K562 (cell line): ENCODE results near the gene KLHL8. TPM values are rescaled to one million over a fixed set of nuclear protein-coding genes. Genes with fewer than 3 reads are reported as not detected.

Source experiments
- ATAC-seq: fragments of 200-7000 bp; cut with Tn5 transposase; 3 replicates; pipeline ENCODE4 v1.9.1; 2020; ENCODE audit warnings: moderate library complexity
- BruUV-seq: library from RNA; stranded (reverse); fragments of 400-500 nt; replicated peaks from 2 replicates; lab custom pipeline; 2021; lab: Mats Ljungman, UMichigan
- CTCF ChIA-PET: fragments of 300-600 bp; formaldehyde crosslinking; extraction: SDS; loops from one replicate; lab custom pipeline; 2021; ENCODE audit warnings: low intra/inter-chr PET ratio; lab: Yijun Ruan, JAX
- POLR2A ChIA-PET: fragments of 300-600, 350-650 bp; sonication (Branson Sonifier 250); formaldehyde crosslinking; extraction: SDS; loops from one replicate; lab custom pipeline; 2021; ENCODE audit warnings: antibody characterized with exemption, inconsistent platforms; lab: Yijun Ruan, JAX
- DNase-seq, 4 experiments: peaks; one replicate each; pipeline versions ENCODE4 v3.0.0 to v3.0.0-alpha.2; 2011 to 2018; ENCODE audit warnings: low spot score in 3 of 4, mixed read lengths in 3 of 4; ENCODE audit errors: extremely low read depth in 1 of 4
- FAIRE-seq: peaks from 2 replicates; lab custom pipeline; 2011; peaks lifted over from hg19 to GRCh38; lab: Jason Lieb, UNC
- H2AFZ ChIP-seq: 2 replicates; pipeline ENCODE4 v1.6.0; 2011; ENCODE audit warnings: low read depth, low read length, control low read depth, inconsistent platforms
- H3K27ac ChIP-seq: fragments of 200-600 bp; 3 replicates; pipeline ENCODE4 v1.8.0; 2011; ENCODE audit warnings: low read depth, mild to moderate bottlenecking, control low read depth, inconsistent platforms, low read length, moderate library complexity, mixed read lengths; ENCODE audit errors: extremely low read depth
- H3K27me3 ChIP-seq, 2 experiments: fragments of 300-600 bp in 1 of 2; 2 replicates in 1 of 2; 3 replicates in 1 of 2; pipeline versions ENCODE4 v1.6.0 to v1.8.0; 2011; ENCODE audit warnings: inconsistent platforms in 2 of 2, low read length in 2 of 2, mild to moderate bottlenecking in 1 of 2, mixed read lengths in 1 of 2, moderate library complexity in 1 of 2; ENCODE audit not compliant: control insufficient read depth in 2 of 2, insufficient read depth in 2 of 2
- H3K36me3 ChIP-seq: fragments of 300-600 bp; 3 replicates; pipeline ENCODE4 v1.8.0; 2011; ENCODE audit warnings: mild to moderate bottlenecking, low read length, inconsistent platforms; ENCODE audit not compliant: control insufficient read depth, insufficient read depth
- H3K4me1 ChIP-seq, 2 experiments: fragments of 200-600 bp in 1 of 2; replicated peaks in 1 of 2; 2 replicates in 1 of 2; 3 replicates in 1 of 2; pipeline versions ENCODE4 v1.5.1 to v1.8.0; 2011; ENCODE audit warnings: inconsistent platforms in 2 of 2, low read length in 2 of 2, mild to moderate bottlenecking in 1 of 2, mixed read lengths in 1 of 2, moderate library complexity in 1 of 2; ENCODE audit not compliant: control insufficient read depth in 2 of 2, insufficient read depth in 2 of 2
- H3K4me2 ChIP-seq: 2 replicates; pipeline ENCODE4 v1.6.1; 2011; ENCODE audit warnings: low read length, control low read depth, inconsistent platforms, mixed read lengths; ENCODE audit not compliant: insufficient read depth
- H3K4me3 ChIP-seq: fragments of 200-600 bp; sonication (generic), shearing (Covaris generic); 2 replicates; pipeline ENCODE4 v1.5.1; 2016; ENCODE audit warnings: control low read depth, inconsistent platforms
- H3K79me2 ChIP-seq: fragments of 200-600 bp; 3 replicates; pipeline ENCODE4 v1.8.0; 2011; ENCODE audit warnings: low read length, inconsistent platforms; ENCODE audit not compliant: control insufficient read depth, insufficient read depth
- H3K9ac ChIP-seq, 2 experiments: 2 replicates each; pipeline versions ENCODE4 v1.6.0 to v1.6.1; 2011; ENCODE audit warnings: low read depth in 2 of 2, low read length in 2 of 2, control low read depth in 1 of 2, inconsistent platforms in 1 of 2, mild to moderate bottlenecking in 1 of 2, mixed read lengths in 1 of 2; ENCODE audit not compliant: insufficient read depth in 1 of 2
- H3K9me1 ChIP-seq: one replicate; pipeline ENCODE4 v1.6.0; 2011; ENCODE audit warnings: inconsistent platforms, mild to moderate bottlenecking, low read length, moderate library complexity; ENCODE audit not compliant: control insufficient read depth, insufficient read depth
- H3K9me3 ChIP-seq: replicated peaks from 2 replicates; pipeline ENCODE4 v1.5.1; 2011; ENCODE audit warnings: low read depth, low read length, inconsistent platforms; ENCODE audit not compliant: control insufficient read depth, insufficient read depth
- H4K20me1 ChIP-seq: replicated peaks from 2 replicates; pipeline ENCODE4 v1.6.1; 2011; ENCODE audit warnings: low read length, inconsistent platforms, mixed read lengths; ENCODE audit not compliant: control insufficient read depth, insufficient read depth
- CTBP1 ChIP-seq: fragments of 450-650 bp; IDR thresholded peaks from 2 replicates; pipeline ENCODE4 v1.6.1; 2016; ENCODE audit warnings: borderline replicate concordance
- FOS ChIP-seq: IDR thresholded peaks from 3 replicates; pipeline ENCODE4 v1.6.1; 2011; ENCODE audit not compliant: insufficient read length; ENCODE audit errors: extremely low read depth
- FOXP4 ChIP-seq: sonication (generic); formaldehyde crosslinking; IDR thresholded peaks from 2 replicates; pipeline ENCODE4 v1.8.0; 2022; ENCODE audit warnings: mild to moderate bottlenecking, missing genetic modification reagents, borderline replicate concordance
- HNRNPK ChIP-seq: fragments of 200-400 bp; formaldehyde crosslinking; IDR thresholded peaks from one replicate; pipeline ENCODE4 v1.6.1; 2018; ENCODE audit warnings: mild to moderate bottlenecking, low read depth, low read length; ENCODE audit not compliant: poor library complexity, severe bottlenecking
- MGA ChIP-seq: fragments of 450-650 bp; IDR thresholded peaks from 2 replicates; pipeline ENCODE4 v1.6.1; 2016; ENCODE audit warnings: mild to moderate bottlenecking, moderate library complexity
- MYBL2 ChIP-seq, 2 experiments: fragments of 450-650 bp in 1 of 2; sonication (generic) in 1 of 2; formaldehyde crosslinking in 1 of 2; IDR thresholded peaks; 2 replicates each; pipeline versions ENCODE4 v1.6.1 to v1.8.1; 2017 to 2022; ENCODE audit warnings: borderline replicate concordance in 1 of 2, inconsistent platforms in 1 of 2, low read depth in 1 of 2, mild to moderate bottlenecking in 1 of 2, missing genetic modification reagents in 1 of 2, moderate library complexity in 1 of 2
- YBX1 ChIP-seq: fragments of 450-650 bp; IDR thresholded peaks from 2 replicates; pipeline ENCODE4 v1.7.1; 2016; ENCODE audit warnings: mild to moderate bottlenecking
- ZNF174 ChIP-seq: fragments of 250-450 bp; sonication (Bioruptor Pico); IDR thresholded peaks from 2 replicates; pipeline ENCODE4 v1.4.0; 2020; ENCODE audit warnings: mild to moderate bottlenecking
- WGBS: fragments of 100-300 bp; shearing (Covaris generic); methylation state at CpG from one replicate; pipeline ENCODE4 v1.1.6; 2016; ENCODE audit warnings: low coverage, mixed read lengths; ENCODE audit not compliant: insufficient coverage; ENCODE audit errors: missing lambda C conversion rate; 5-methylcytosine and 5-hydroxymethylcytosine counted together
- in situ Hi-C: fragments of 300-500 bp; cut with MboI; formaldehyde crosslinking; loops from 4 replicates; pipeline ENCODE4 v1.15.0; 2018; ENCODE audit warnings: inconsistent platforms, mixed read lengths
- intact Hi-C: fragments of 100-400 bp; cut with micrococcal nuclease; formaldehyde crosslinking; loops from 2 replicates; pipeline ENCODE4 v1.14.2; 2022
- polyA plus RNA-seq, 8 experiments: library from polyadenylated mRNA; depleted of rRNA in 4 of 8; stranded (reverse) in 5 of 8; unstranded in 3 of 8; fragments of >200 nt; fragmentation: Nextera tagmentation in 2 of 8; fragmentation: Illumina TruSeq in 1 of 8; extraction: Ambion mirVana in 2 of 8; extraction: Trizol in 1 of 8; gene quantifications; 2 replicates each; pipeline versions ENCODE4 v1.2.1 to v1.2.3, GENCODE V29; 2011 to 2014; ENCODE audit warnings: inconsistent platforms in 1 of 8, missing spikeins in 1 of 8
- total RNA-seq, 7 experiments: library from RNA; depleted of rRNA in 6 of 7; stranded (reverse); fragments of >200 nt in 6 of 7; fragmentation: Illumina TruSeq in 2 of 7; extraction: Trizol in 2 of 7; gene quantifications; 2 replicates each; pipeline versions ENCODE4 v1.2.1 to v1.2.3, GENCODE V29; 2011 to 2021; ENCODE audit warnings: low replicate concordance in 1 of 7

The KLHL8 gene
- total and polyA plus RNA-seq, 9 of the 15 experiments (the other 6 are each of a cell fraction or from before 2014, with no cell fraction given): 8.7 to 25.3 (median 15.7) TPM

- Histone ChIP-seq H3K4me3 (no peak overlapping the region), H4K20me1 (no peaks in the 10 kb centered on the region; the same call in 1 of the 2 replicates), H3K9me1 (no peaks in the 10 kb centered on the region), H3K4me1 (peaks cover 0 to 3% of the 10 kb centered on the region in 2 experiments; a peak in 1 of 5 replicates), H3K4me2 (no peak overlapping the region), H3K79me2 (no peaks in the 10 kb centered on the region), H3K9ac (no peak overlapping the region), H3K36me3 (peaks cover 88% of the 10 kb centered on the region), H3K27me3 (no peaks in the 10 kb centered on the region), H3K9me3 (no peaks in the 10 kb centered on the region), H3K27ac (no peak overlapping the region), H2AFZ (no peak overlapping the region)
- FAIRE-seq: no peak
- BruUV-seq: no TSS peak
- 72% methylated on average over 3 of the region's 3 CpGs for WGBS
- intact Hi-C loops: no loop called here
- DNase-seq: no peak
- ChIA-PET CTCF (no interaction called here), POLR2A (no interaction called here)
- ATAC-seq: no peak
- in situ Hi-C loops: no loop called here
- no peak for TF ChIP-seq FOS
- TF ChIP-seq CTBP1: no peak
- TF ChIP-seq ZNF174 (CRISPR knock-in tag): no peak
- TF ChIP-seq MYBL2 (IDR thresholded peaks at IDR 0.05; ENCODE audit: low read depth): no peak
- TF ChIP-seq MYBL2 (CRISPR knock-in tag; IDR thresholded peaks at IDR 0.05; ENCODE audit: borderline replicate concordance): no peak
- TF ChIP-seq YBX1: no peak
- no peak for TF ChIP-seq FOXP4 (CRISPR knock-in tag)
- no peak for TF ChIP-seq HNRNPK
- TF ChIP-seq MGA: no peak
These were observed 86.3 kb downstream of the KLHL8 start for GRCh38 chr4:87134122-87134521.
